T-helper 1 cell treated with Interleukin-12 subunit alpha and Interleukin-12 subunit beta and Interleukin-4 antibody, amounts not matched to agents 30 ng/mL and 1 ng/mL, for 36 hours (primary cell): ENCODE data around the gene CLTC. TPM values are rescaled to one million over a fixed set of nuclear protein-coding genes. Genes with fewer than 3 reads are reported as not detected.

Experiments used
- intact Hi-C: fragments of 100-400 bp; cut with micrococcal nuclease; formaldehyde crosslinking; loops from one replicate; pipeline ENCODE4 v1.15.1; 2024
- total RNA-seq: library from RNA; stranded (reverse); gene quantifications from 2 replicates; pipeline ENCODE4 v1.2.3, GENCODE V29; 2022

The CLTC gene
- total RNA-seq, 1 donor from 2014 or later: 187 TPM

GRCh38 chr17:59633658-59634359, 14.1 kb downstream of the CLTC start:
- intact Hi-C loops: loop anchor here (1.0 kb wide), 1 partner anchor 8 kb away; no protein-coding TSS in a partner anchor

GRCh38 chr17:59634632-59635541, 15.2 kb downstream of the CLTC start:
- intact Hi-C loops: loop anchor here (1.0 kb wide), 1 partner anchor 7 kb away; no protein-coding TSS in a partner anchor

- intact Hi-C loops: no loop called here
Observed at GRCh38 chr17:59637611-59638310, 18.1 kb downstream of the CLTC start.

- intact Hi-C loops: no loop called here
Observed at GRCh38 chr17:59638553-59638952, 18.9 kb downstream of the CLTC start.

- intact Hi-C loops: loop anchor here (1.0 to 10.0 kb wide), 8 partner anchors 8 to 393 kb away; partner anchors contain the start of genes CLTC, PTRH2, RPS6KB1 and TUBD1
Observed at GRCh38 chr17:59641799-59642484, 22.2 kb downstream of the CLTC start.

GRCh38 chr17:59642565-59642964, 22.9 kb downstream of the CLTC start:
- intact Hi-C loops: loop anchor here (1.0 to 10.0 kb wide), 8 partner anchors 8 to 392 kb away; partner anchors contain the start of genes CLTC, PTRH2, RPS6KB1 and TUBD1

GRCh38 chr17:59643159-59644140, 23.8 kb downstream of the CLTC start:
- intact Hi-C loops: loop anchor here (2.0 to 10.0 kb wide), 5 partner anchors 63 to 391 kb away; partner anchors contain the start of genes PTRH2, RPS6KB1, TUBD1 and VMP1

GRCh38 chr17:59647288-59647687, 27.6 kb downstream of the CLTC start:
- intact Hi-C loops: loop anchor here (10.0 kb wide), 1 partner anchor 388 kb away; no protein-coding TSS in a partner anchor

- intact Hi-C loops: loop anchor here (10.0 kb wide), 1 partner anchor 385 kb away; no protein-coding TSS in a partner anchor
Observed at GRCh38 chr17:59649886-59650285, 30.2 kb downstream of the CLTC start.

GRCh38 chr17:59650642-59651041, 30.9 kb downstream of the CLTC start:
- intact Hi-C loops: loop anchor here (1.0 kb wide), 1 partner anchor 8 kb away; no protein-coding TSS in a partner anchor

- intact Hi-C loops: loop anchor here (1.0 kb wide), 1 partner anchor 9 kb away; no protein-coding TSS in a partner anchor
Observed at GRCh38 chr17:59651346-59651745, 31.7 kb downstream of the CLTC start.

- intact Hi-C loops: no loop called here
Observed at GRCh38 chr17:59652119-59652518, 32.4 kb downstream of the CLTC start.

- intact Hi-C loops: loop anchor here (5.0 kb wide), 1 partner anchor 34 kb away; no protein-coding TSS in a partner anchor
Observed at GRCh38 chr17:59656624-59657023, 36.9 kb downstream of the CLTC start.

GRCh38 chr17:59666235-59666634, 46.5 kb downstream of the CLTC start:
- intact Hi-C loops: no loop called here

- intact Hi-C loops: no loop called here
Observed at GRCh38 chr17:59668816-59669215, 49.1 kb downstream of the CLTC start.

GRCh38 chr17:59669411-59669810, 49.7 kb downstream of the CLTC start:
- intact Hi-C loops: no loop called here

- intact Hi-C loops: no loop called here
Observed at GRCh38 chr17:59669944-59670343, 50.2 kb downstream of the CLTC start.

GRCh38 chr17:59671386-59671785, 51.7 kb downstream of the CLTC start:
- intact Hi-C loops: no loop called here

- intact Hi-C loops: no loop called here
Observed at GRCh38 chr17:59675231-59675630, 55.5 kb downstream of the CLTC start.
